SK-N-SH treated with all-trans-retinoic acid at 6 μM for 48 hours (cell line): ENCODE results near the gene CYFIP1.

Source experiments
- ARNTL ChIP-seq: fragments of 450-650 bp; formaldehyde crosslinking; IDR thresholded peaks from 2 replicates; pipeline ENCODE4 v1.5.0; 2020; ENCODE audit warnings: low read depth, mild to moderate bottlenecking, moderate library complexity, borderline replicate concordance
- CSDC2 ChIP-seq: fragments of 250-450 bp; sonication (Bioruptor Pico); IDR thresholded peaks from 2 replicates; pipeline ENCODE4 v1.5.0; 2020; ENCODE audit warnings: mild to moderate bottlenecking, moderate library complexity
- ESRRG ChIP-seq: fragments of 250-450 bp; sonication (Bioruptor Pico); IDR thresholded peaks from 2 replicates; pipeline ENCODE4 v1.6.1; 2021; ENCODE audit warnings: mild to moderate bottlenecking
- ZFP3 ChIP-seq: fragments of 250-450 bp; sonication (Bioruptor Pico); IDR thresholded peaks from 2 replicates; pipeline ENCODE4 v1.5.0; 2020; ENCODE audit warnings: mild to moderate bottlenecking, moderate library complexity
- ZFP30 ChIP-seq: fragments of 450-650 bp; formaldehyde crosslinking; IDR thresholded peaks from 2 replicates; pipeline ENCODE4 v1.5.0; 2022; ENCODE audit warnings: mild to moderate bottlenecking, moderate library complexity
- ZNF565 ChIP-seq: fragments of 450-650 bp; formaldehyde crosslinking; conservative IDR thresholded peaks from 2 replicates; pipeline ENCODE4 v1.5.0; 2020; ENCODE audit warnings: low read depth, mild to moderate bottlenecking, moderate library complexity
- TF ChIP-seq, protein P1 (sequence below): fragments of 250-450 bp; sonication (Bioruptor Pico); IDR thresholded peaks from 2 replicates; pipeline ENCODE4 v1.8.0; 2021; ENCODE audit warnings: low read depth, mild to moderate bottlenecking, moderate library complexity, borderline replicate concordance
- TF ChIP-seq, protein P2 (sequence below): fragments of 250-450 bp; sonication (Bioruptor Pico); IDR thresholded peaks from 2 replicates; pipeline ENCODE4 v1.8.0; 2020; ENCODE audit warnings: mild to moderate bottlenecking, moderate library complexity, borderline replicate concordance

DNA sequence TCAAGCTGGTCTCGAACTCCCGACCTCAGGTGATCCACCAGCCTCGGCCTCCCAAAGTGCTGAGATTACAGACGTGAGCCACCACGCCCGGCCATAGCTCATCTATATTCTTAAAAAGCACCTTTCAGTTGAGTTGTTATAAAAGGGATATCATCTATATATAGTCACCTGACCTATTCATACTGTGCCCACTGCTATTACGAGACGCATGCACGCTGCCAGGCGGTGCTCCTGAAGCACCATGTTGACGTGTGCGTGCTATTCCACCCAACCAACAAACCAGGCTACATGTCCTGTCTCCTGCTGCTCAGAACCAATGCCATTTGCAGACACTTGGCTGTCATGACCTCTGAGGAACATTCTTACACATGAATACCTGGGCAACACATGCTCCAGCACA, 17.6 kb downstream of the CYFIP1 start:
- TF ChIP-seq, protein P1, sequence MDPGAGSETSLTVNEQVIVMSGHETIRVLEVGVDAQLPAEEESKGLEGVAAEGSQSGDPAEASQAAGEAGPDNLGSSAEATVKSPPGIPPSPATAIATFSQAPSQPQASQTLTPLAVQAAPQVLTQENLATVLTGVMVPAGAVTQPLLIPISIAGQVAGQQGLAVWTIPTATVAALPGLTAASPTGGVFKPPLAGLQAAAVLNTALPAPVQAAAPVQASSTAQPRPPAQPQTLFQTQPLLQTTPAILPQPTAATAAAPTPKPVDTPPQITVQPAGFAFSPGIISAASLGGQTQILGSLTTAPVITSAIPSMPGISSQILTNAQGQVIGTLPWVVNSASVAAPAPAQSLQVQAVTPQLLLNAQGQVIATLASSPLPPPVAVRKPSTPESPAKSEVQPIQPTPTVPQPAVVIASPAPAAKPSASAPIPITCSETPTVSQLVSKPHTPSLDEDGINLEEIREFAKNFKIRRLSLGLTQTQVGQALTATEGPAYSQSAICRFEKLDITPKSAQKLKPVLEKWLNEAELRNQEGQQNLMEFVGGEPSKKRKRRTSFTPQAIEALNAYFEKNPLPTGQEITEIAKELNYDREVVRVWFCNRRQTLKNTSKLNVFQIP (CRISPR knock-in tag): no peak
- TF ChIP-seq ARNTL (CRISPR knock-in tag) (no peak), CSDC2 (no peak), ZNF565 (CRISPR knock-in tag) (no peak), ZFP30 (CRISPR knock-in tag) (no peak), ESRRG (no peak), ZFP3 (CRISPR knock-in tag) (no peak)
- TF ChIP-seq, protein P2, sequence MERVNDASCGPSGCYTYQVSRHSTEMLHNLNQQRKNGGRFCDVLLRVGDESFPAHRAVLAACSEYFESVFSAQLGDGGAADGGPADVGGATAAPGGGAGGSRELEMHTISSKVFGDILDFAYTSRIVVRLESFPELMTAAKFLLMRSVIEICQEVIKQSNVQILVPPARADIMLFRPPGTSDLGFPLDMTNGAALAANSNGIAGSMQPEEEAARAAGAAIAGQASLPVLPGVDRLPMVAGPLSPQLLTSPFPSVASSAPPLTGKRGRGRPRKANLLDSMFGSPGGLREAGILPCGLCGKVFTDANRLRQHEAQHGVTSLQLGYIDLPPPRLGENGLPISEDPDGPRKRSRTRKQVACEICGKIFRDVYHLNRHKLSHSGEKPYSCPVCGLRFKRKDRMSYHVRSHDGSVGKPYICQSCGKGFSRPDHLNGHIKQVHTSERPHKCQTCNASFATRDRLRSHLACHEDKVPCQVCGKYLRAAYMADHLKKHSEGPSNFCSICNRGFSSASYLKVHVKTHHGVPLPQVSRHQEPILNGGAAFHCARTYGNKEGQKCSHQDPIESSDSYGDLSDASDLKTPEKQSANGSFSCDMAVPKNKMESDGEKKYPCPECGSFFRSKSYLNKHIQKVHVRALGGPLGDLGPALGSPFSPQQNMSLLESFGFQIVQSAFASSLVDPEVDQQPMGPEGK (CRISPR knock-in tag): no peak
